ENCODE measurements around the gene ZDHHC8.

DNA sequence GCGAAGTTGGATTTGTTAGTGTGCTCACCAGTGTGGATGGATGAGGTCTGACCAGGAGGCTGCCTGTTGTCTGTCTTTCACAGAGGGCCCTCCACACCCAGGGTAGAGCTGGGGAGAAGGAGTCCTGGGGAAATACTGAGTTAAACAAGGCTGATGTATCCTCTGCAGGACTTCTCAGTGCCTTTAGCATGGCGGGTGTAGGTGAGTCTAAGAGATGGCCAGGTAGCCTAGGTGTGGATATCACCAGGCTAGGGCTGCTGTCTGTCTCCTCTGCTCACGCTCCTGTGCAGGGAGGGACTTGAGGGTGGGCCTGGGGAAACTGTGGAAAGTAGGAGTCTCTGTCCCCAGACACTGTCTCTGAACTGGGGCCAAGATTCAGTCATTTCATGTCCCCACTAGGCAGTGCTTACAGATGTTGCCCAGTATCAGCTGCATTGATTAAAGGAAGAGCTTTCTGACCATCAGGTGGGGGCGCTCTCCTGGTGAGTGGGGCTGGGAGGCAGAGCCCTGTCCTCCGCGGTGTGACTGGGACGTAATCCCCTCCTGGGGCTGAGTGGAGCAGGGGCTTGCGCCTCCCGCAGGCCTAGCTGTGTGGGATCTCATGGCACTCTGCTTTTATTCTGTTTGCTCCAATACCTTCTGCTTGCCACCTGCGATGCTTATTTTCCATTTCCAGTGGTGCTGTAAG, 54.7 kb downstream of the ZDHHC8 start:
- TF ChIP-seq, protein P1, sequence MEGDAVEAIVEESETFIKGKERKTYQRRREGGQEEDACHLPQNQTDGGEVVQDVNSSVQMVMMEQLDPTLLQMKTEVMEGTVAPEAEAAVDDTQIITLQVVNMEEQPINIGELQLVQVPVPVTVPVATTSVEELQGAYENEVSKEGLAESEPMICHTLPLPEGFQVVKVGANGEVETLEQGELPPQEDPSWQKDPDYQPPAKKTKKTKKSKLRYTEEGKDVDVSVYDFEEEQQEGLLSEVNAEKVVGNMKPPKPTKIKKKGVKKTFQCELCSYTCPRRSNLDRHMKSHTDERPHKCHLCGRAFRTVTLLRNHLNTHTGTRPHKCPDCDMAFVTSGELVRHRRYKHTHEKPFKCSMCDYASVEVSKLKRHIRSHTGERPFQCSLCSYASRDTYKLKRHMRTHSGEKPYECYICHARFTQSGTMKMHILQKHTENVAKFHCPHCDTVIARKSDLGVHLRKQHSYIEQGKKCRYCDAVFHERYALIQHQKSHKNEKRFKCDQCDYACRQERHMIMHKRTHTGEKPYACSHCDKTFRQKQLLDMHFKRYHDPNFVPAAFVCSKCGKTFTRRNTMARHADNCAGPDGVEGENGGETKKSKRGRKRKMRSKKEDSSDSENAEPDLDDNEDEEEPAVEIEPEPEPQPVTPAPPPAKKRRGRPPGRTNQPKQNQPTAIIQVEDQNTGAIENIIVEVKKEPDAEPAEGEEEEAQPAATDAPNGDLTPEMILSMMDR (IDR thresholded peaks at IDR 0.05) = no peak
- TF ChIP-seq POLR2A (IDR thresholded peaks at IDR 0.05) = no peak
